Stimulated activated naive CD4-positive, alpha-beta T cell treated with Interleukin-2 at 50 U/mL for 16 hours (primary cell): ENCODE results near the gene TRIM14.
"Not testable (repeated sequence)": the region's sequence is repeated elsewhere in the genome, so short reads cannot be mapped to it uniquely, and the experiment has no call there.

Source experiments
- DNase-seq: peaks from one replicate; lab custom pipeline; 2025; lab: John Stamatoyannopoulos, UW

The TRIM14 gene

GRCh38 chr9:98108531-98109031 lies 10.4 kb downstream of the TRIM14 start:
- no peak for DNase-seq

- DNase-seq, result no peak
Measured at GRCh38 chr9:98107926-98108325, 11.1 kb downstream of the TRIM14 start.

- no peak for DNase-seq
Measured at GRCh38 chr9:98105006-98105405, 14.0 kb downstream of the TRIM14 start.

- no peak for DNase-seq
Measured at GRCh38 chr9:98104445-98104881, 14.6 kb downstream of the TRIM14 start.

DNA sequence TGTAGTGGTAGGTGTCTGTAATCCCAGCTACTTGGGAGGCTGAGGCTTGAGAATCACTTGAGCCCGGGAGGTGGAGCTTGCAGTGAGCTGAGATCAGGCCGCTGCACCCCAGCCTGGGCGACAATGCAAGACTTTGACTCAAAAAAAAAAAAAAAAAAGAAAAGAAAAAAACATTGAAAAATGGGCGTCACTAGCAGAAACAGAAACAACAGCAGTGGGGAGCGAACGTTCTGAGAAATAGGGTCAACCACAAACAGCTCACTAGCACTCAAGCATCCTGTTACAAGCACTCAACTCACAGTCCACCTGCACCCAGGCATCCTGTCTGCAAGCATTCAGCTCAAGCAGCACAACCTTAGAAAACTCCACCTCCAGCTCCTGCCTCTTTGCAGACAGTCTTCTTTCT lies 17.2 kb downstream of the TRIM14 start:
- DNase-seq, result peak; percentile 81

- no peak for DNase-seq
Measured at GRCh38 chr9:98101416-98101815, 17.6 kb downstream of the TRIM14 start.

- no peak for DNase-seq
Measured at GRCh38 chr9:98100456-98100855, 18.6 kb downstream of the TRIM14 start.

DNA sequence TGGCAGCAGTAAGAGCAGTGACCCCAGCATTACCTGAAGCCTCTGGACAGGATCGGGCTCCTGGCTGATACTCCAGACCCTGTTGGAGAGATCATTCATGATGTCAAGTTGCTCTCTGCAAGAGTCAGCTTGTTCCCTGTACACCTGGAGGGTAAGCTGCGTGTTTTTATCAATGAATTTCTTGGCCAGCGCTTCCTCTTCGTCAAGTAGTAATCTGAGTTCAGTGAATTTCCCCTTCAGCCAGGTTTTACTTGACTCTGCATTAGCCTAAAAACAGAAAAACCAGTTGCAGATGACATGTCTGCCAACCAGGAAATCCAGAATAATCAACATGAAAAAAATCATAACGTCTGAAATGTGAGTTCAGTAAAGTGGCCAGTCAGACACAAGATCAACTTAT lies 19.1 kb downstream of the TRIM14 start:
- no peak for DNase-seq

- no peak for DNase-seq
Measured at GRCh38 chr9:98099346-98099745, 19.7 kb downstream of the TRIM14 start.

DNA sequence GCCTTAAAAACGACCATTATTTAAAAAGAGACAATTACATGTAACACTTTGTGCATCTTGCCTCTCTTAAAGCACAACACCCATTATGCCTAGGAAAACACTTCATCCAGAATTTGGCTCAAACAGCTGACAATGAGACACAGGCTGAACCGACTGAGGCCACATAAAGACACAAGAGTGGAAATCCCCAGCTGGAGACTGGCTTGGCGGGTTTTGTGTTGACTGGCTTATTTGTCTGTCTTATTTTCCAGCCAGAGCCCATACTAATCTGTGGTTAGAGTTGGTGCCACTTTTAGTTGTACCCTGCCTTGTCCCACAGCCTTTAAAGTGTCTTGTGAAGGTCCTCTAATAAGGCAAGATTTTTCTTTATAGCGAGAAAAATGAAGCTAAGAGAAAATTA lies 21.2 kb downstream of the TRIM14 start:
- peak; percentile 37 for DNase-seq

- no peak for DNase-seq
Measured at GRCh38 chr9:98096091-98096490, 22.9 kb downstream of the TRIM14 start.

- no peak for DNase-seq
Measured at GRCh38 chr9:98095401-98095800, 23.6 kb downstream of the TRIM14 start.

GRCh38 chr9:98094851-98095250 lies 24.2 kb downstream of the TRIM14 start:
- no peak for DNase-seq

- no peak for DNase-seq
Measured at GRCh38 chr9:98094316-98094715, 24.7 kb downstream of the TRIM14 start.

DNA sequence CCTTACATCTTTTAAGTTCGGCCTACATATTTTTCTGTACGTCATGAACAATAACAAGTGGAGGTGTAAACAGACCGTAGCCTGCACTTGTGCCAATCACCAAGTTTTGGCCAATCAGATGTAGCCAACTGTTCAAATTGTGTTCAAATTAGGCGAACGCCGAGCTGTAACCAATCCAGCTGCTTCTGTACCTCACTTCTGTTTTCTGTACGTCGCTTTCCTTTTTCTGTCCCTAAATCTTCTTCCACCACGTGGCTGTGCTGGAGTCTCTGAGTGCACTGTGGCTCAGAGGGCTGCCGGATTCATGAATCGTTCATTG lies 26.4 kb downstream of the TRIM14 start:
- no peak for DNase-seq

- DNase-seq, result no peak
Measured at GRCh38 chr9:98091735-98092612, 27.0 kb downstream of the TRIM14 start.

GRCh38 chr9:98090674-98091073 lies 28.3 kb downstream of the TRIM14 start:
- not testable (repeated sequence) for DNase-seq

GRCh38 chr9:98087420-98088354 lies 31.3 kb downstream of the TRIM14 start:
- DNase-seq, result no peak

DNA sequence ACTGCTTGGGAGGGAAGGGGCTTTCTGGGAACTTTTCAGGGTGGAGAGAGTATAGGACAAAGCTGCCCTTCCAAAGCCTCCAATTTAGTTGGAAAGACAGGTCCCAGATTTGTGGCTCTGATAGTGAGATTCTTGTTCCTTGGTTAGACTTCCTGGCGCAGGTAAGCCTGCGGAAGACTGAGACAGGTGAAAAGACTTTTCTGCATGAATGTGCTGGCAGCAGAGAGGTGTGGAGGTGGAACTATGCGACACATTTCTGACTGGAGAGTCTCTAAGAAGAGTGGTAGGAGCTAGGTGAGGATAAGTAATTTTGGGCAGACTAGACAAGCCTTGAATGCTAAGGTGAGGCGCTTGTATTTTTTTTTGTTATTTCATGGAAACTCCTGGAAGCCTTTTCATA lies 32.6 kb downstream of the TRIM14 start:
- no peak for DNase-seq

DNA sequence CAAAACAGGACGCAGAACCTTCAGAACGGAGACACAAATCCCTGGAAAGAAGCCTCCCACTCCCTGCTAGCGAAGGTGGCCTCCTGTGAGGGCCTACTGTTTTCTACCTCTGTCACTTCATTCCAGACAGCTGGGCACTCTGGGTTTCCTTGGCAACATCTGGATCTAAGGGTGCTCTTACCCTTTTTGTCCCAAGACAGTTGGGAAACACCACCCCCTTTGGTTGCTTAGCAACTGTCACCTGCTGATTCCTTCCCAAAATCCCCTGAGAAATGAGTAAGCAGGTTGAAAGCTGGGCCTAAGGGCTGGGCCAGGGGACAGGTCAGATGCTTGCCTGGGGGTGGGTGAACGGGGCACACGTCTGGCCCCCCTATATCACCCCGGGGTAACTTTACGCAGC lies 33.1 kb downstream of the TRIM14 start:
- DNase-seq, result no peak

- DNase-seq, result no peak
Measured at GRCh38 chr9:98085058-98085457, 34.0 kb downstream of the TRIM14 start.

GRCh38 chr9:98084396-98084795 lies 34.6 kb downstream of the TRIM14 start:
- DNase-seq, result no peak
